Nephron (organoid): ENCODE results near the gene GNB1L.
A peak's percentile ranks its signal among the peaks of the same experiment; 100 is the strongest.

Source experiments
- H3K27ac Mint-ChIP-seq, 3 experiments: 2 replicates each; pipeline ENCODE4 v1.8.0; 2020; ENCODE audit warnings: mixed read lengths in 3 of 3, mild to moderate bottlenecking in 2 of 3, moderate library complexity in 1 of 3
- H3K27me3 Mint-ChIP-seq: 2 replicates; pipeline ENCODE4 v1.8.0; 2021; ENCODE audit warnings: low read depth, mild to moderate bottlenecking, moderate library complexity, mixed read lengths
- H3K36me3 Mint-ChIP-seq: 2 replicates; pipeline ENCODE4 v1.8.0; 2020; ENCODE audit warnings: low read depth, mixed read lengths
- H3K4me1 Mint-ChIP-seq: 2 replicates; pipeline ENCODE4 v1.8.0; 2020; ENCODE audit warnings: mixed read lengths
- H3K4me3 Mint-ChIP-seq, 3 experiments: 2 replicates each; pipeline ENCODE4 v1.8.0; 2020; ENCODE audit warnings: mild to moderate bottlenecking in 3 of 3, mixed read lengths in 3 of 3, moderate library complexity in 2 of 3
- H3K9me3 Mint-ChIP-seq: 2 replicates; pipeline ENCODE4 v1.8.0; 2020; ENCODE audit warnings: mixed read lengths
- TF ChIP-seq, protein P1 (sequence below), 3 experiments: fragments of 200-600 bp; sonication (generic); IDR thresholded peaks; one replicate each; pipeline ENCODE4 v1.5.0; 2021; ENCODE audit warnings: antibody characterized with exemption in 3 of 3; ENCODE audit not compliant: unreplicated experiment in 3 of 3

Gene GNB1L

GRCh38 chr22:19896665-19897355, 42.1 kb upstream of the GNB1L start:
- no peak overlapping the region for H3K27ac Mint-ChIP-seq
- peaks cover 9% of the 10 kb centered on the region for H3K36me3 Mint-ChIP-seq
- H3K27me3 Mint-ChIP-seq: peaks cover 20% of the 10 kb centered on the region
- peaks cover 18% of the 10 kb centered on the region for H3K4me1 Mint-ChIP-seq
- TF ChIP-seq, protein P1, sequence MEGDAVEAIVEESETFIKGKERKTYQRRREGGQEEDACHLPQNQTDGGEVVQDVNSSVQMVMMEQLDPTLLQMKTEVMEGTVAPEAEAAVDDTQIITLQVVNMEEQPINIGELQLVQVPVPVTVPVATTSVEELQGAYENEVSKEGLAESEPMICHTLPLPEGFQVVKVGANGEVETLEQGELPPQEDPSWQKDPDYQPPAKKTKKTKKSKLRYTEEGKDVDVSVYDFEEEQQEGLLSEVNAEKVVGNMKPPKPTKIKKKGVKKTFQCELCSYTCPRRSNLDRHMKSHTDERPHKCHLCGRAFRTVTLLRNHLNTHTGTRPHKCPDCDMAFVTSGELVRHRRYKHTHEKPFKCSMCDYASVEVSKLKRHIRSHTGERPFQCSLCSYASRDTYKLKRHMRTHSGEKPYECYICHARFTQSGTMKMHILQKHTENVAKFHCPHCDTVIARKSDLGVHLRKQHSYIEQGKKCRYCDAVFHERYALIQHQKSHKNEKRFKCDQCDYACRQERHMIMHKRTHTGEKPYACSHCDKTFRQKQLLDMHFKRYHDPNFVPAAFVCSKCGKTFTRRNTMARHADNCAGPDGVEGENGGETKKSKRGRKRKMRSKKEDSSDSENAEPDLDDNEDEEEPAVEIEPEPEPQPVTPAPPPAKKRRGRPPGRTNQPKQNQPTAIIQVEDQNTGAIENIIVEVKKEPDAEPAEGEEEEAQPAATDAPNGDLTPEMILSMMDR (IDR thresholded peaks at IDR 0.05; ENCODE audit: unreplicated experiment in 3 of 3): no peak
- no peaks in the 10 kb centered on the region for H3K9me3 Mint-ChIP-seq
- no peak overlapping the region for H3K4me3 Mint-ChIP-seq

- Mint-ChIP-seq H3K36me3 (peaks cover 6% of the 10 kb centered on the region), H3K27ac (no peak overlapping the region), H3K4me3 (no peak overlapping the region), H3K9me3 (no peaks in the 10 kb centered on the region), H3K4me1 (peaks cover 25% of the 10 kb centered on the region), H3K27me3 (peaks cover 22% of the 10 kb centered on the region)
- TF ChIP-seq, protein P1 (IDR thresholded peaks at IDR 0.05; ENCODE audit: unreplicated experiment in 3 of 3): no peak
Measured at GRCh38 chr22:19895160-19895849, 40.6 kb upstream of the GNB1L start.

DNA sequence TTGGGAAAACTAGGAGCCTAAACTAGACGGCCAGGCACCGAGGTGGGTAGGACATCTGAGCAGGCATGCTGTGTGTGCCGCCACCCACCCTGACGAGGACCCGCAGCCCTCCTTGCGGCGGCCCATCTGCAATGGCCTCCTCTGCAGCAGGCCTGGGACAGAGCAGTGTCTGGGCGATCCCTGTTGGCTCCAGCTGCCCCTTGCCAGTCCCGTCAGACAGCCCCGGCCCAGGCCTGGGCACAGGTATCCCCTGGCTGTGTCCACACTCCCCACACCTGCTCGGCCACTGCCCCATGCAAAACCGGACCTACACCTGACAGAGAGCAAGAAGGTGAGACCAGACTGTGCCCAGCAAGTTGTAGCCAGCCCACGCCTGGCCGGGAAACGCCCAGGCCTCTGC, 38.7 kb upstream of the GNB1L start:
- Mint-ChIP-seq H3K36me3 (peaks cover 6% of the 10 kb centered on the region), H3K27ac (no peak overlapping the region), H3K4me1 (peaks cover 25% of the 10 kb centered on the region), H3K4me3 (no peak overlapping the region), H3K27me3 (peaks cover 18% of the 10 kb centered on the region), H3K9me3 (no peaks in the 10 kb centered on the region)
- TF ChIP-seq, protein P1 (IDR thresholded peaks at IDR 0.05; ENCODE audit: unreplicated experiment in 3 of 3): no peak

GRCh38 chr22:19892925-19893324, 38.3 kb upstream of the GNB1L start:
- Mint-ChIP-seq H3K4me1 (peaks cover 25% of the 10 kb centered on the region), H3K27ac (peak overlapping the region in 2 of 3 experiments; percentile 9 to 55), H3K9me3 (no peaks in the 10 kb centered on the region), H3K27me3 (peaks cover 18% of the 10 kb centered on the region), H3K4me3 (no peak overlapping the region), H3K36me3 (peaks cover 6% of the 10 kb centered on the region)
- TF ChIP-seq, protein P1 (IDR thresholded peaks at IDR 0.05; ENCODE audit: unreplicated experiment in 3 of 3): no peak

- peak overlapping the region in 1 of 3 experiments; percentile 65 for H3K27ac Mint-ChIP-seq
- peaks cover 6% of the 10 kb centered on the region for H3K36me3 Mint-ChIP-seq
- peaks cover 18% of the 10 kb centered on the region for H3K27me3 Mint-ChIP-seq
- no peaks in the 10 kb centered on the region for H3K9me3 Mint-ChIP-seq
- TF ChIP-seq, protein P1 (IDR thresholded peaks at IDR 0.05; ENCODE audit: unreplicated experiment in 3 of 3): no peak
- peaks cover 25% of the 10 kb centered on the region for H3K4me1 Mint-ChIP-seq
- H3K4me3 Mint-ChIP-seq: peak overlapping the region in 2 of 3 experiments; percentile 50 to 53
Measured at GRCh38 chr22:19892257-19892879, 37.7 kb upstream of the GNB1L start.
